GM12878 (cell line): ENCODE data around the gene LCT. TPM values are rescaled to one million over a fixed set of nuclear protein-coding genes. Genes with fewer than 3 reads are reported as not detected.

Experiments
- ATAC-seq: fragments of 200-7000 bp; cut with Tn5 transposase; 3 replicates; pipeline ENCODE4 v1.9.1; 2020; ENCODE audit warnings: mild to moderate bottlenecking, moderate library complexity
- BruUV-seq: library from RNA; stranded (reverse); fragments of 400-500 nt; replicated peaks from 2 replicates; lab custom pipeline; 2021; lab: Mats Ljungman, UMichigan
- CTCF ChIA-PET: fragments of 300-600 bp; sonication (Branson Sonifier 250); formaldehyde crosslinking; extraction: SDS; loops from one replicate; lab custom pipeline; 2021; ENCODE audit warnings: inconsistent platforms; lab: Yijun Ruan, JAX
- POLR2A ChIA-PET: fragments of 350-600 bp; formaldehyde crosslinking; extraction: SDS; loops from one replicate; lab custom pipeline; 2021; ENCODE audit warnings: inconsistent platforms; lab: Charles Lee
- RAD21 ChIA-PET: fragments of 300-600 bp; sonication (Branson Sonifier 250); formaldehyde crosslinking; loops from one replicate; lab custom pipeline; 2023; ENCODE audit warnings: antibody characterized with exemption; ENCODE audit not compliant: unreplicated experiment; lab: Charles Lee
- SMC1A ChIA-PET: fragments of 300-600 bp; sonication (Branson Sonifier 250); formaldehyde crosslinking; loops from one replicate; lab custom pipeline; 2023; ENCODE audit not compliant: unreplicated experiment, uncharacterized antibody; lab: Charles Lee
- DNase-seq: peaks from one replicate; pipeline ENCODE4 v3.0.0-alpha.2; 2011; ENCODE audit warnings: low read depth, low spot score
- FAIRE-seq: peaks from 3 replicates; lab custom pipeline; 2011; peaks lifted over from hg19 to GRCh38; lab: Jason Lieb, UNC
- H2AFZ ChIP-seq: 2 replicates; pipeline ENCODE4 v1.6.0; 2011; ENCODE audit warnings: low read depth, low read length, control low read depth; ENCODE audit not compliant: control insufficient read depth
- H3K27ac ChIP-seq: 2 replicates; pipeline ENCODE4 v1.5.1; 2011; ENCODE audit warnings: control low read depth; ENCODE audit not compliant: control insufficient read depth, insufficient read depth
- H3K27me3 ChIP-seq, 2 experiments: replicated peaks in 1 of 2; 2 replicates each; pipeline versions ENCODE4 v1.6.0 to v1.6.1; 2011; ENCODE audit warnings: low read length in 1 of 2; ENCODE audit not compliant: control insufficient read depth in 2 of 2, insufficient read depth in 2 of 2
- H3K36me3 ChIP-seq, 2 experiments: 2 replicates each; pipeline ENCODE4 v1.5.1; 2011; ENCODE audit warnings: low read length in 1 of 2; ENCODE audit not compliant: control insufficient read depth in 2 of 2, insufficient read depth in 2 of 2
- H3K4me1 ChIP-seq: 2 replicates; pipeline ENCODE4 v1.6.1; 2011; ENCODE audit warnings: mild to moderate bottlenecking, low read length, moderate library complexity, mixed read lengths; ENCODE audit not compliant: control insufficient read depth, insufficient read depth
- H3K4me2 ChIP-seq: 2 replicates; pipeline ENCODE4 v1.6.0; 2011; ENCODE audit warnings: control low read depth; ENCODE audit not compliant: control insufficient read depth, insufficient read depth
- H3K4me3 ChIP-seq: fragments of 200-600 bp; sonication (generic); 2 replicates; pipeline ENCODE4 v1.5.1; 2016
- H3K79me2 ChIP-seq: 2 replicates; pipeline ENCODE4 v1.6.0; 2011; ENCODE audit warnings: low read length; ENCODE audit not compliant: control insufficient read depth, insufficient read depth
- H3K9ac ChIP-seq: 2 replicates; pipeline ENCODE4 v1.8.0; 2011; ENCODE audit warnings: low read length, control low read depth, mixed read lengths; ENCODE audit not compliant: control insufficient read depth, insufficient read depth
- H3K9me3 ChIP-seq: replicated peaks from 3 replicates; pipeline ENCODE4 v1.5.1; 2011; ENCODE audit warnings: mild to moderate bottlenecking, low read length; ENCODE audit not compliant: control insufficient read depth, insufficient read depth
- H4K20me1 ChIP-seq: 2 replicates; pipeline ENCODE4 v1.6.0; 2011; ENCODE audit not compliant: control insufficient read depth, insufficient read depth
- CBX5 ChIP-seq: sonication (generic); IDR thresholded peaks from 2 replicates; pipeline ENCODE4 v1.6.1; 2016; ENCODE audit warnings: low read depth, moderate library complexity, mild to moderate bottlenecking, inconsistent platforms
- CTCF ChIP-seq, 3 experiments: IDR thresholded peaks in 2 of 3; conservative IDR thresholded peaks in 1 of 3; 2 replicates each; pipeline ENCODE4 v1.5.1; 2011; ENCODE audit warnings: low read depth in 3 of 3, low read length in 3 of 3, mild to moderate bottlenecking in 3 of 3, control low read depth in 2 of 3, moderate library complexity in 2 of 3, inconsistent platforms in 1 of 3, mixed read lengths in 1 of 3; ENCODE audit not compliant: control insufficient read depth in 2 of 3, insufficient read depth in 1 of 3; ENCODE audit errors: extremely low read depth in 1 of 3
- JUND ChIP-seq: IDR thresholded peaks from 2 replicates; pipeline ENCODE4 v1.6.1; 2012; ENCODE audit warnings: low read depth, mild to moderate bottlenecking, low read length, improper control_type of control experiment, moderate library complexity
- NRF1 ChIP-seq: conservative IDR thresholded peaks from 2 replicates; pipeline ENCODE4 v1.6.1; 2011; ENCODE audit warnings: mild to moderate bottlenecking, low read depth, low read length, improper control_type of control experiment
- RAD21 ChIP-seq: IDR thresholded peaks from 2 replicates; pipeline ENCODE4 v1.6.1; 2011; ENCODE audit warnings: mild to moderate bottlenecking, low read depth, low read length, moderate library complexity; ENCODE audit not compliant: insufficient read depth
- SMARCA5 ChIP-seq: fragments of 450-650 bp; IDR thresholded peaks from 2 replicates; pipeline ENCODE4 v1.6.1; 2017; ENCODE audit warnings: mild to moderate bottlenecking
- SMC3 ChIP-seq: IDR thresholded peaks from 2 replicates; pipeline ENCODE4 v1.6.1; 2011; ENCODE audit warnings: low read length, improper control_type of control experiment, borderline replicate concordance
- YY1 ChIP-seq: IDR thresholded peaks from 2 replicates; pipeline ENCODE4 v1.6.1; 2011; ENCODE audit warnings: low read depth, mild to moderate bottlenecking, low read length
- WGBS: methylation state at CpG from one replicate; pipeline ENCODE4 v1.1.6; 2016; ENCODE audit warnings: low lambda C conversion rate; ENCODE audit not compliant: insufficient replicate concordance, insufficient coverage; ENCODE audit errors: missing lambda C conversion rate; 5-methylcytosine and 5-hydroxymethylcytosine counted together
- in situ Hi-C: fragments of 300-500 bp; cut with MboI; formaldehyde crosslinking; loops from 9 replicates; pipeline ENCODE4 v1.14.3; 2018; ENCODE audit warnings: mixed read lengths
- intact Hi-C: fragments of 100-400 bp; cut with micrococcal nuclease; formaldehyde crosslinking; loops from one replicate; pipeline ENCODE4 v1.14.2; 2022; ENCODE audit not compliant: unreplicated experiment
- polyA plus RNA-seq, 11 experiments: library from polyadenylated mRNA; depleted of rRNA in 4 of 11; unstranded in 6 of 11; stranded (reverse) in 5 of 11; fragments of >200 nt; fragmentation: Nextera tagmentation in 4 of 11; fragmentation: Illumina TruSeq in 1 of 11; extraction: Ambion mirVana in 4 of 11; extraction: Trizol in 1 of 11; gene quantifications; 1 replicate in 1 of 11; 2 replicates in 10 of 11; pipeline versions ENCODE4 v1.2.1 to v1.2.3, GENCODE V29; 2011 to 2016; ENCODE audit warnings: inconsistent platforms in 2 of 11, missing spikeins in 2 of 11, low read depth in 1 of 11
- total RNA-seq, 4 experiments: library from RNA; depleted of rRNA in 3 of 4; stranded (reverse); fragments of >200 nt in 3 of 4; fragmentation: Illumina TruSeq in 1 of 4; extraction: Trizol in 1 of 4; gene quantifications; 2 replicates each; pipeline versions ENCODE4 v1.2.1 to v1.2.3, GENCODE V29; 2013 to 2021

LCT gene
- total and polyA plus RNA-seq, 10 of the 15 experiments (the other 5 are each of a cell fraction or from before 2014, with no cell fraction given) = 0.02 to 0.09 (median 0.07) TPM; not detected in 3

GRCh38 chr2:135818937-135819610 lies 17.9 kb downstream of the LCT start:
- Histone ChIP-seq H3K4me3 (no peak overlapping the region), H2AFZ (no peak overlapping the region), H3K27ac (peak overlapping the region; percentile 93), H3K36me3 (no peaks in the 10 kb centered on the region), H4K20me1 (no peaks in the 10 kb centered on the region), H3K79me2 (peaks cover 5% of the 10 kb centered on the region; the same call in 1 of the 2 replicates), H3K27me3 (no peaks in the 10 kb centered on the region), H3K4me2 (0 out of 2 replicates have a peak overlapping the region, but pooled peaks have one; percentile 99), H3K9ac (no peak overlapping the region), H3K4me1 (peaks cover 36% of the 10 kb centered on the region), H3K9me3 (peaks cover 9% of the 10 kb centered on the region)
- ChIA-PET POLR2A (interaction anchor here (1.1 kb wide), 1 partner anchor 76 kb away, joined by 3 read pairs; no protein-coding TSS in a partner anchor), RAD21 (interaction anchor here (1.3 to 2.5 kb wide), 3 partner anchors 22 to 565 kb away, joined by 3 to 13 read pairs (median 3); no protein-coding TSS in a partner anchor), CTCF (interaction anchor here (0.6 to 4.1 kb wide), 5 partner anchors 21 to 566 kb away, joined by 3 to 19 read pairs (median 3); no protein-coding TSS in a partner anchor), SMC1A (interaction anchor here (0.7 to 1.1 kb wide), 2 partner anchors 22 to 220 kb away, joined by 3 to 4 read pairs; no protein-coding TSS in a partner anchor)
- 61% methylated on average over 8 of the region's 8 CpGs for WGBS
- DNase-seq (no peak), ATAC-seq (peak; percentile 66), FAIRE-seq (no peak)
- in situ Hi-C loops = no loop called here
- peak; percentile 28; the same call in 1 of the 2 replicates for TF ChIP-seq SMC3
- TF ChIP-seq YY1 = 0 out of 2 replicates have a peak, but pooled peaks have one; percentile 8
- TF ChIP-seq RAD21 = peak; percentile 32; the same call in 1 of the 2 replicates
- TF ChIP-seq JUND = no peak
- TF ChIP-seq CBX5 = 0 out of 2 replicates have a peak, but pooled peaks have one; percentile 9
- TF ChIP-seq NRF1 = no peak
- peak; percentile 26 to 48 (median 40) for TF ChIP-seq CTCF (IDR thresholded peaks at IDR 0.05 in 2 of 3, conservative IDR thresholded peaks at IDR 0.05 in 1 of 3; ENCODE audit: control insufficient read depth in 2 of 3, extremely low read depth in 1 of 3, insufficient read depth in 1 of 3, low read depth in 3 of 3, low read length in 3 of 3)
- peak; percentile 28; the same call in 1 of the 2 replicates for TF ChIP-seq SMARCA5
- intact Hi-C loops = no loop called here
- BruUV-seq = no TSS peak
